Measurements from ENCODE around the gene ARV1.

DNA sequence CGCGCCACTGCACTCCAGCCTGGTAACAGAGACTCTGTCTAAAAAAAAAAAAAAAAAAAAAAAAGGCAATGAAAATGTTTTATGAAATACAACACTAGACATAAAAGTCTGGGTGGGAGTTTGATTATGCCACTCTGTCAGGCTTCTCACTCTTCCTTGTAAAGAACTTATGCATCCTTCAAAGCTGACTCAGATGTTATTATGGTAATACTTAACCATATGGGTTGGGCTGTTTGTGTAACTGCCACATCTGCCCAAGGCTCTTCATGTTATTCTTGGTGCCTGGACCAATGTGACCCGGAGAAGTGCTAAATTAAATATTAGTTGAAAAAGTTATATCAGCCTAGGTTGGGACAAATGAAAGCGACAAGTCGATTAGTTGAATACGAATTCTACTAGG, 37.3 kb downstream of the ARV1 start:
- TF ChIP-seq, protein P1, sequence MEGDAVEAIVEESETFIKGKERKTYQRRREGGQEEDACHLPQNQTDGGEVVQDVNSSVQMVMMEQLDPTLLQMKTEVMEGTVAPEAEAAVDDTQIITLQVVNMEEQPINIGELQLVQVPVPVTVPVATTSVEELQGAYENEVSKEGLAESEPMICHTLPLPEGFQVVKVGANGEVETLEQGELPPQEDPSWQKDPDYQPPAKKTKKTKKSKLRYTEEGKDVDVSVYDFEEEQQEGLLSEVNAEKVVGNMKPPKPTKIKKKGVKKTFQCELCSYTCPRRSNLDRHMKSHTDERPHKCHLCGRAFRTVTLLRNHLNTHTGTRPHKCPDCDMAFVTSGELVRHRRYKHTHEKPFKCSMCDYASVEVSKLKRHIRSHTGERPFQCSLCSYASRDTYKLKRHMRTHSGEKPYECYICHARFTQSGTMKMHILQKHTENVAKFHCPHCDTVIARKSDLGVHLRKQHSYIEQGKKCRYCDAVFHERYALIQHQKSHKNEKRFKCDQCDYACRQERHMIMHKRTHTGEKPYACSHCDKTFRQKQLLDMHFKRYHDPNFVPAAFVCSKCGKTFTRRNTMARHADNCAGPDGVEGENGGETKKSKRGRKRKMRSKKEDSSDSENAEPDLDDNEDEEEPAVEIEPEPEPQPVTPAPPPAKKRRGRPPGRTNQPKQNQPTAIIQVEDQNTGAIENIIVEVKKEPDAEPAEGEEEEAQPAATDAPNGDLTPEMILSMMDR (conservative IDR thresholded peaks at IDR 0.05 in 1 of 2, IDR thresholded peaks at IDR 0.05 in 1 of 2; ENCODE audit: extremely low read depth in 1 of 2, insufficient read depth in 1 of 2, low read depth in 1 of 2, low read length in 2 of 2) = no peak
- TF ChIP-seq EZH2 (IDR thresholded peaks at IDR 0.05; ENCODE audit: borderline replicate concordance, low read length) = no peak
